NCI-H2107 (cell line): ENCODE data around the gene TRIM37.
A peak's percentile ranks its signal among the peaks of the same experiment; 100 is the strongest.
"Not testable (repeated sequence)": the region's sequence is repeated elsewhere in the genome, so short reads cannot be mapped to it uniquely, and the experiment has no call there.

Experiments
- DNase-seq: peaks from one replicate; lab custom pipeline; 2025; lab: John Stamatoyannopoulos, UW

TRIM37 gene

GRCh38 chr17:59106463-59107305 lies at the start of gene TRIM37:
Gene TRIM37 (minus strand): TSS chr17:59106880. CDS start chr17:59106461, 419 bp downstream.
- peak; percentile 98 for DNase-seq

- peak; percentile 99 for DNase-seq
These were observed 48.9 kb upstream of the TRIM37 start, which contains the start of gene PRR11 for GRCh38 chr17:59155439-59156177. Gene PRR11 (plus strand): TSS chr17:59155746. CDS start chr17:59169753, 14,007 bp downstream.

GRCh38 chr17:59154721-59155438 lies 48.2 kb upstream of the TRIM37 start, which contains the start of gene SKA2:
Gene SKA2 (minus strand): TSS chr17:59155186. CDS start chr17:59155163, 23 bp downstream.
- peak; percentile 99 for DNase-seq

- peak; percentile 25 for DNase-seq
These were observed 47.6 kb upstream of the TRIM37 start for GRCh38 chr17:59154292-59154720.

GRCh38 chr17:59152925-59153324 lies 46.2 kb upstream of the TRIM37 start:
- no peak for DNase-seq

- DNase-seq, result no peak
These were observed 44.9 kb upstream of the TRIM37 start for GRCh38 chr17:59151591-59151990.

- no peak for DNase-seq
These were observed 44.3 kb upstream of the TRIM37 start for GRCh38 chr17:59151006-59151405.

GRCh38 chr17:59149841-59150511 lies 43.3 kb upstream of the TRIM37 start:
- DNase-seq, result no peak

GRCh38 chr17:59149051-59149450 lies 42.4 kb upstream of the TRIM37 start:
- no peak for DNase-seq

GRCh38 chr17:59145571-59146096 lies 39.0 kb upstream of the TRIM37 start:
- DNase-seq, result no peak

- DNase-seq, result no peak
These were observed 35.2 kb upstream of the TRIM37 start for GRCh38 chr17:59141860-59142259.

- DNase-seq, result no peak
These were observed 33.3 kb upstream of the TRIM37 start for GRCh38 chr17:59139939-59140338.

- not testable (repeated sequence) for DNase-seq
These were observed 31.7 kb upstream of the TRIM37 start for GRCh38 chr17:59138339-59138738.

GRCh38 chr17:59131131-59131530 lies 24.5 kb upstream of the TRIM37 start:
- DNase-seq, result no peak

GRCh38 chr17:59129814-59130213 lies 23.1 kb upstream of the TRIM37 start:
- no peak for DNase-seq

- no peak for DNase-seq
These were observed 20.2 kb upstream of the TRIM37 start for GRCh38 chr17:59126809-59127417.

- no peak for DNase-seq
These were observed 18.0 kb upstream of the TRIM37 start for GRCh38 chr17:59124665-59125064.

GRCh38 chr17:59121901-59122480 lies 15.3 kb upstream of the TRIM37 start:
- DNase-seq, result no peak

- no peak for DNase-seq
These were observed 8.8 kb upstream of the TRIM37 start for GRCh38 chr17:59115474-59115873.

GRCh38 chr17:59111539-59111938 lies 4.9 kb upstream of the TRIM37 start:
- no peak for DNase-seq

- no peak for DNase-seq
These were observed 4.3 kb upstream of the TRIM37 start for GRCh38 chr17:59110973-59111372.
